Measurements from ENCODE around the gene PRXL2C.
"Not testable (repeated sequence)": the region's sequence is repeated elsewhere in the genome, so short reads cannot be mapped to it uniquely, and the experiment has no call there.

The PRXL2C gene

GRCh38 chr9:96617439-96618185 lies 37.5 kb downstream of the PRXL2C start:
- TF ChIP-seq, protein P1, sequence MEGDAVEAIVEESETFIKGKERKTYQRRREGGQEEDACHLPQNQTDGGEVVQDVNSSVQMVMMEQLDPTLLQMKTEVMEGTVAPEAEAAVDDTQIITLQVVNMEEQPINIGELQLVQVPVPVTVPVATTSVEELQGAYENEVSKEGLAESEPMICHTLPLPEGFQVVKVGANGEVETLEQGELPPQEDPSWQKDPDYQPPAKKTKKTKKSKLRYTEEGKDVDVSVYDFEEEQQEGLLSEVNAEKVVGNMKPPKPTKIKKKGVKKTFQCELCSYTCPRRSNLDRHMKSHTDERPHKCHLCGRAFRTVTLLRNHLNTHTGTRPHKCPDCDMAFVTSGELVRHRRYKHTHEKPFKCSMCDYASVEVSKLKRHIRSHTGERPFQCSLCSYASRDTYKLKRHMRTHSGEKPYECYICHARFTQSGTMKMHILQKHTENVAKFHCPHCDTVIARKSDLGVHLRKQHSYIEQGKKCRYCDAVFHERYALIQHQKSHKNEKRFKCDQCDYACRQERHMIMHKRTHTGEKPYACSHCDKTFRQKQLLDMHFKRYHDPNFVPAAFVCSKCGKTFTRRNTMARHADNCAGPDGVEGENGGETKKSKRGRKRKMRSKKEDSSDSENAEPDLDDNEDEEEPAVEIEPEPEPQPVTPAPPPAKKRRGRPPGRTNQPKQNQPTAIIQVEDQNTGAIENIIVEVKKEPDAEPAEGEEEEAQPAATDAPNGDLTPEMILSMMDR (IDR thresholded peaks at IDR 0.05; ENCODE audit: low read length, missing control alignments) = no peak
- DNase-seq (ENCODE audit: low read depth) = no peak
- H3K4me3 ChIP-seq (replicated peaks; ENCODE audit: low read depth, low read length) = no peak overlapping the region

DNA sequence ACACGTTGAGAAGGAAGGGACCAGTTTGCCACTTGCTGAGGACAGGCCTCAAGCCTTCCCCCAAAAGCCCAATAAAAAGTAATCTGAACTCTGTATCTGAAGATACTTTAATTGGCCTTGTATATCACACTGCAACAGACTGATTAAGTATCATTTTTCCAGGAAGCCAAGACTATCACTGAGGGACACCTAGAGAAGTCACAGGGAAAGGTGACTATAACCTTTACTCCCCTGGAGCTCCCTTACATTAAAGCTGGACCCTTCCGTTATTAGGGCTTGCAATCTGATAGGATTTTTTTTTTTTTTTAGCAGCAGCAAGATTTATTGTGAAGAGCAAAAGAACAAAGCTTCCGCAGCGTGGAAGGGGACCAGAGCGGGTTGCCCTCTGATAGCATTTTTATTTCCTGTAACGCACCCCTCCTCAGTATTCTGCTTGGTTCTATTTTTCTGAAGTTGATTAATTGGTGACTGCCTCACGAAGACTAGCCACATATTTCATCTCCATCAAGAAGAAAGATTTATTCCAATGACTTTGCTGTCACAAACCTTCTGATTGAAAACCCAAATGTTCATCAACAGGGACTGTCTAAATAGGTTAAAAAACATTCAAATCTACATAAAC lies 38.2 kb downstream of the PRXL2C start:
- DNase-seq (ENCODE audit: low read depth) = no peak
- no peak overlapping the region for H3K4me3 ChIP-seq (replicated peaks; ENCODE audit: low read depth, low read length)
- TF ChIP-seq, protein P1 (IDR thresholded peaks at IDR 0.05; ENCODE audit: low read length, missing control alignments) = no peak

GRCh38 chr9:96615411-96615810 lies 39.7 kb downstream of the PRXL2C start:
- no peak for DNase-seq (ENCODE audit: low read depth)
- H3K4me3 ChIP-seq (replicated peaks; ENCODE audit: low read depth, low read length) = no peak overlapping the region
- TF ChIP-seq, protein P1 (IDR thresholded peaks at IDR 0.05; ENCODE audit: low read length, missing control alignments) = no peak

GRCh38 chr9:96614664-96615063 lies 40.5 kb downstream of the PRXL2C start:
- peak; percentile 27 for DNase-seq (ENCODE audit: low read depth)
- not testable (repeated sequence) for H3K4me3 ChIP-seq (replicated peaks; ENCODE audit: low read depth, low read length)

DNA sequence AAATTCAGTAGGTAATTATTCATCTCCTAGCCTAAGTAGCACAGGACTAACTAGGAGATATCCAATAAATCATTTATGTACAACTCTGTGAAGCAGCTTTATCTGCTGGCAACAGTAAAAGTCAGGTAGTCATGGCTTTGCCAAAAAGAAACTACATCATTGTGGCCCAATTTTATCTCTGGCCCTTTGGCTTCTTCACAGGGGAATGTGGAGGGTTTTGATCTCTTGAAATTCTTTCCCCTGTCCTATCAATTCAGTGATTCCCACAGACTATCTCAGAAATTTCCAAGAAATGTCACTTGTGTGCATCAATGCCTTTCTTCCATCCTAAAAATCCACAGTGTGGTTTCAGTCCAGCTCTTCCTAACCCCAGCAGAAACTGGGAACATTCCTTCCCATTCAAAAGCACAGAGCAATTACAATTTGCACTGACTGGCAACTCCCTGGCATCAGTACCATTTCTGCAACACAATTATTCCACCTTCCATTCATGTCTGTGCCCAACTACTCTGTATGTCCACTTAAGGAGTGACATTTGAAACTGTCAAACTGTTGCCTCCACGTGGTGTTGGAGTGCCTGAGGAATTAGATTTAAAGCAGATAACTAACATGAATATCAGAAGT lies 42.0 kb downstream of the PRXL2C start:
- H3K4me3 ChIP-seq (replicated peaks; ENCODE audit: low read depth, low read length) = no peak overlapping the region
- TF ChIP-seq, protein P1 (IDR thresholded peaks at IDR 0.05; ENCODE audit: low read length, missing control alignments) = no peak

DNA sequence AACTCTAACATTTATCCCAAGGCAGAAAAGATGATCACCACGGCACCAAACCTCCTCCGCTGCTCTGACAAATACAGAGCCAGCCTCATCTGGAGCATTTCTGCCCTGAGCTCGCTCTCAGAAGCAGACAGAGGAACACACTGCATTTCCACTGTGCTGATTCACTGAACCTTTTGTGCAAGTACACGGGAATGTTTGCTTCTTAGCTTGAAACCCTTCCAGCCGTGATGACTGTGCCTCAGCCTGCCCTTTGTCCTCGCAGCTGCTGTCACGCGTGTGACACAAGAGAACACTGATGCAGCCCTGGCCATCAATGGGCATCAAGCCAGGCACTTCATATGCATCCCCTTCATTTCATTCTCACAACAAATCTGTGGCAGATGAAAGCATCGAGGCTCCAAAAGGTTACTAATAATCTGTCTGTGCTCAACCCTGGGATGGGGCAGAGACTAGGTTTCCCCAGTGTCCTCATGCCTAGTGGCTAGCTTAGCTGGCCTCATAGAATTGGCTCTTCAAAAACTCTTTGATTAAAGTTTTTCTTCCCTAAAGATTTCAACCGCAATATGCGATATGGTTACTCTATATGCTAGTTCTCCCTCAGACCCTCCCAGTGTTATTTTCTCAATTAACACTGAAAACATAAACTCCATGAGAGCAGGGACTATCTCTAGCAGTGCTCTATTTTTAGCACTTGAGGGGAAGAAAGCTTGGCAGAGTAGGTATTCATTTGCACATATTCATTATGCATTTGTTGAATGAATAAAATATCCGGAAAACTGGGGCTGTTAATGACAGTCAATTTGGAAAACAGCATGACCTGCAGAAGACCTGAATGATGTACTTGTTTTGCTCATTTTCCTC lies 42.8 kb downstream of the PRXL2C start:
- DNase-seq (ENCODE audit: low read depth) = peak; percentile 86
- TF ChIP-seq, protein P1 (IDR thresholded peaks at IDR 0.05; ENCODE audit: low read length, missing control alignments) = no peak
- H3K4me3 ChIP-seq (replicated peaks; ENCODE audit: low read depth, low read length) = peak overlapping the region; percentile 6

More for the DNA sequence above, 42.0 kb downstream of the PRXL2C start:
- DNase-seq (ENCODE audit: low read depth) = no peak

- no peak for DNase-seq (ENCODE audit: low read depth)
- H3K4me3 ChIP-seq (replicated peaks; ENCODE audit: low read depth, low read length) = no peak overlapping the region
- TF ChIP-seq, protein P1 (IDR thresholded peaks at IDR 0.05; ENCODE audit: low read length, missing control alignments) = no peak
Measured at GRCh38 chr9:96611302-96611701, 43.8 kb downstream of the PRXL2C start.

All from fibroblast of pulmonary artery (primary cell).